SH-SY5Y (cell line): ENCODE data around the gene POLE2.

ENCODE experiments used
- GATA2 ChIP-seq: IDR thresholded peaks from 2 replicates; pipeline ENCODE4 v1.6.1; 2011; ENCODE audit warnings: mild to moderate bottlenecking, low read depth, low read length
- GATA3 ChIP-seq: IDR thresholded peaks from 2 replicates; pipeline ENCODE4 v1.6.1; 2011; ENCODE audit warnings: low read depth, mild to moderate bottlenecking, low read length, moderate library complexity

DNA sequence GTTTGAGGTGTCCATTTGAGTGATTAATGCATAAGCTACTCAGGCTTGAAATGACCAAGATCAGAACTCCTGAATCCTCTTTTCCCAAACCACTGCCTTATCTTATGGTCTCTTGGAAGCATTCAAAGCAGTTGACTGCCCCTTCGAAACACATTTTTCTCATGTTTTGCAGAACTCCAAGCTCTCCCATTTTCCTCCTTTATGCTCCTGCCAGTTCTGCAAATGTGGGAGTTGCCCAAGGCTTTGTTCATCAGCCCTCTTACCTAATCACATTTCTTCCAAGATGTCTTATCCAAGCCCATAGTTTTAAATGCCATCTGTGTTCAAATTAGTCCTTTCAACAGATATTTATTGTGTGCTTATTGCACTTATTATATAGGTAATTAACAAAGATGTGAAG, 51.1 kb downstream of the POLE2 start:
- no peak for TF ChIP-seq GATA2
- TF ChIP-seq GATA3 = no peak
